Middle frontal gyrus (tissue), 1 donor: Measurements from ENCODE around the gene PRKCE.
A peak's percentile ranks its signal among the peaks of the same experiment; 100 is the strongest.

Source experiments
- DNase-seq: peaks from one replicate; pipeline ENCODE4 v3.0.0-alpha.2; 2015; ENCODE audit warnings: low spot score; ENCODE audit errors: extremely low spot score

The PRKCE gene

DNA sequence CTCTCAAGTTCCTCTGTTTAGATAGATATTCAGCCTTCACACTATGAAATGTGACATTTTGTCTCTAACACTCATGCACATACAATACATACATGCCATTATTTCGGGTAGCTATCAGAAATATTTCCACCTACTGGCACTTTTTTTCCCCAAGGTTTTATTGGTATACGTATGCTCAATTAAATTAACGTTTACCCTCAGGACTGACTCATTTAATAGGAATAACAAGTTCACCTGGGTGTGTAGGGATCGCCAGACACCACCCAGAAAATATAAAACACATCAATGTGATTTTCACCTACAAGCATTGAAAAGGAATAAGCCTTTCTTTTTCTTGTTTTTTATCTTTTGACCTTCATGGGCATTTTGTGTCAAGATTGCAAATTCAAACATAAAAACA lies 507.2 kb downstream of the PRKCE start:
- DNase-seq: no peak

DNA sequence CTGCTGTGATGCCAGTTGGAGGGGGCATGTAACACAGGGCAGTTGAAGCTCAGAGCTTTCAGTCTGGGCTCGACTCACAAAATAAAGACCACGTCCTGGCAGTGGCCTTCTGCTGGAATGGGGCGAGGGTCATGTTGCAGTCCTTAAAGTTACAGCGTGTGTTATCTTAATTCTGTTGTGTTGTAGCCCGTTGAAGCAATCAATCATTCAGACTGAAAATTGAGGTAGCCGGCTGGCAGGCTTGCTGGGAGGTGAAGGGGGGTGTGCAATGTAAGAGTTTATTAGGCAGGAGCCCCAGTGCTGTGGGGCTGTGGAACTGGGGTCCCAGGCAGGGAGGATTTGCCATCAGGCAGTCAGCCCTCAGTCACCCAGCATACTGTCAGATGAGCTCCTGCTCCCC lies 508.9 kb downstream of the PRKCE start:
- no peak for DNase-seq

DNA sequence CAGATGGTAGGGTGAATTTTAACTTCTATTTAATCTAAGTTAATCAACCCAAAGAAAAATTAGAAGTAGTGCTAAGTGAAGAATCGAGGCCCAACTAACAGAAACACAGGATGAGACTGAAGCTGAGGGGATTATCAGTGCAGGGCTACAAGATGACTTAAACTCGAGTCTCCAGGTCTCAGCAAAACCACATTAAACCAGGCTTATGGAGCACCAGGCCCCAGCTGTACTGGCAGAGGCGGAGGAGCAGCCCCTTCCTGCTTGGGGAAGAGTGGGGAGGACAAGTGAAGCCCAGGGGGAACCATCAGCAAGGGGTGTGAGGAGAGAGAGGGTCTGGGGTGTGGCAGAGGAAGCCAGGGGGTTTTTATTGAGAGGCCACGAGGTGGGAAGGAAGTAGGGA lies 509.8 kb downstream of the PRKCE start:
- DNase-seq: no peak

DNA sequence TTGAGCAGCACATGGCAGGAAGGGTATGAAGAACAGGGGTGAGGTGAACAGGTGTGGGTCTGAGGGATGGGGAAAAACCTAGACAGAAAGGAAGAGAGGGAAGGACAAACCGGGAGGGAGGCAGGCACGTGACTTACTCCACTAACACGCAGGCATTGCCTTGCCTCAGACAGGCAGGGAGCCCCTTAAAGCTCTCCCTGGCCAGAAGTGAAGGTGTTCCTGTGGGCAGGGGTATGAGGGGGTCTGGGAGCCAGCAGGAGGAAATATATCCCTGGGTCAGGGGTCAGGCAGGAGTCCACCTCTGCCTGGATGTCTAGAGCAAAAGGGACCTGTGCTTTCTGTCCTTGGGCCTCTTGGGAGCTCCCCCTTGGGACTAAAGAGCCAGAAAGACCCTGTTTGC lies 510.4 kb downstream of the PRKCE start:
- no peak for DNase-seq

DNA sequence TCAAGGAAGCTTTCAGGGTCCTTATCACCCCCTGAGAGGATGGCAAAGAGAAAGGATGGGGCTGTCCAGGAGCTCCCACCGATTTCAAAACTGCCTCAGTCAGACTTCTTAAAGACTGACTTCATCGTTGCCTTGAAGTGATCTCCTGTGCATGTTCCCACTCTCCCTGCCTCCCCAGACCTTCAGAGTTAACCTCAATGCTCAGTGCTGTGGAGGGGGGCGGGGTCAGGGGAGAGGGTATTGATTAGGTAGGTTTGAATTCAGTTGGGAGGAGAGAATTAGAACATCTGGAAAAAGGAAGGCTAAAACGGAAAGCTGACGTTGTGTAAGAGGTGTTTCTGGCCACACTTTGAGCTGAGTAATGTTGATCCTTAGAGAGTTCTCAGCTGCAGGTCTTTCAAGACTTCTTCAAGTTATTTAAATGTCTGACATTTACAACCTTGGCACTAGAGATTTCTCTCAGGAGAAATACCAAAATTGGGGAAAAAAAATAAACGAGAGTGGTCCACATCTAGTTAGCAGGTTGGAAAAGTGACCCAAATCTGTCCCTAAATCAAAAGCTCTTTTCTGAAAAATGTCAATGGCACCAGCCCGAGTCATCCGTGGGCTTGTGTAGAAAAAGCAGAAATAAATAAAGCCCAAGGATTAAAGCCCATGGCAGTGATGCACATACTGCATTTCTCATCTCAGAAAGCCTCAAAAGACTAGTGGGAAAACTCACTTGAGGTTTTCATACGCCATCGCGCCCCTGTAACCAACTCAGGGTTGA lies 511.0 kb downstream of the PRKCE start:
- no peak for DNase-seq

DNA sequence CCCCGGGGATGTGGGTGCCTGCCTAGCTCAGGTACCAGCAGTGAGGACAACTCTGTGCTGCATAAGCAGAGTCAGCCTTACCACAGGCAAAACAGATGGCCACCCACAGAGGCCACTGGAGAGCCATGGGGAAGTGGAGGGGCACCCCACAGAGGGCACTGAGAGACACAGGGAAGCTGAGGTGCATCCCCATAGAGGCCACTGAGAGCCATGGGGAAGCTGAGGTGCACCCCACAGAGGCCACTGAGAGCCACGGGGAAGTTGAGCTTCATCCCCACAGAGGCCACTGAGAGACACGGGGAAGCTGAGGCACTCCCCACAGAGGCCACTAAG lies 511.6 kb downstream of the PRKCE start:
- no peak for DNase-seq

DNA sequence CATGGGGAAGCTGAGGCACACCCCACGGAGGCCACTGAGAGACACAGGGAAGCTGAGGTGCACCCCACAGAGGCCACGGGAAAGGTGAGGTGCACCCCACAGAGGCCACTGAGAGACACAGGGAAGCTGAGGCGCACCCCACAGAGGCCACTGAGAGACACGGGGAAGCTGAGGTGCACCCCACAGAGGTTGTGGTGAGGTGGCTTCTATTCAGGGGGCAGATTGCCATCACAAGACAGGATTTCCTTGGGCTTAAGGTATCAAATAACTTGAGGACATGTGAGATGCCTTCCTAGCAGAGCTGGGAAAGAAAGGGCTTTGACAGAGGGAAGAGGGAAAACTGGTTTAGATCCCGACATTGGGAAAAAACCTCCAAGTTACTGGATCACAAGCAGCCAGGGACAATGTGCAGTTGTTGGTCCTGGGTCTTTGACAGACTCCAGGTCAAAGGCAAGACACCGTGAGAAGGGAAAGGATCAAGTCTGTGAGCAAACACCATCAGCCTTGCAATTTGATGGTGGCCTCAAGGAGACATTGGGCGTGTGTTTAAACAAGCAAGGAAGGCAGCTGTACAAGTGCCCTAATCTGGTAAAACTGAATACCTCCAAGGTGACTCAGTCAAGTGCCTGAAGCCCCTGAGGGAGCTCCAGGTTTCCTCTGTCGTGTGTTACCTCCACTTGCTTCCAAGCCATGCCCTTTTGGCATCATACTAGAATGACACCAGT lies 512.5 kb downstream of the PRKCE start:
- DNase-seq: no peak

DNA sequence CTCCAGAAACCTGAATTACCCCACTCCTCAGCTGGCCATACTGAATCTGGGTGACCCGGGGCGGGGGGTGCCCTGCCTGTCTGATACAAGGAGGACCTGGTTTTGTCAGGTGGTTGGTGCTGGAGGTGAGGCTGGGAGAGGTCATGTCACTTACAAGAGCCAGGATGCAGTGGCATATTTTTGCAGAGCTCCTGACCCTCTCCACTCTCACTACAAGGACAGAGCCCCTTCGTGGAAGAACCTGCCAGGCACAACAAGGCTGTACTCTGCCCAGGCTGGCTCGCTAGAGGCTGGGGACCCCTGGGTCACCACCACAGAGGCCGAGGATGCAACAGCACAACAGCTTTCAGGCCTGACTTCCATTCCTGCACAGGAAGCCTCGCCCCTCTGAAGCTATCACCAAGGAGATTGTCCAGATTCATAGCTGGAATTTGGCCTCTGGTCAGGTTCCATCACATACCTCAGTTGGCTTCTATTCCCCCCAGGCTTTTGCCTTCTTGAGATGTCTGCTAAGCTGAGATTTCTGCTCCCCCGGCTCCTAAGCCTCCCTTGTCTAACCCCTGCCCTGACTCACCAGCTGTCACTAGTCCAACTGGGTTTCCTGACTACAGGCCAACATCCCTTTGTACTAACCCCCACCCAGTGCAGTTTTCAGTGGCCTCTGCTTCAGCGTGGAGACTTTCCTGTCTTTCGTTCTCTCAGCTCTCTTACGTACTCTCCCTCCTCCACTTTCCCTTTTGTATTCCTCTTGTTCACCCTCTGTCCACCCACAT lies 513.2 kb downstream of the PRKCE start:
- no peak for DNase-seq

DNA sequence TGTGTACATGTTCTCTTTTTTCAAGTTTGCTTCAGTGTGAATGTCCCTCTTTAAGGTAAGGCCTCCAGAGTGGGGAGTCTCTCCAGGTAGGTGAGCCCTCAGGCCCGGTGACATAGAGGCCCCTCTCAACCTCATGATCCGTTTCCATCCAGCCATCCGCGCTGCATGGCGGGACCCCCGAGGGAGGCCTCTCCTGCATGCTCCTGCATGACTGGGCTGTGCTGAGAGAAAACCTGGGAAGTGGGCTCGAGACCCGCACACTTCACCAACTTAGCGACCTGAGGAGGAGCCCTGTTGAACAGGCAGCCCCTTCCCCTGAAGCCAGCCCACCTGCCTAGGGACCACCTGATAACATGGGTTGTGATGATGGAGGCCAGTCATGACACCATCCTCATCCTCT lies 514.4 kb downstream of the PRKCE start:
- no peak for DNase-seq

DNA sequence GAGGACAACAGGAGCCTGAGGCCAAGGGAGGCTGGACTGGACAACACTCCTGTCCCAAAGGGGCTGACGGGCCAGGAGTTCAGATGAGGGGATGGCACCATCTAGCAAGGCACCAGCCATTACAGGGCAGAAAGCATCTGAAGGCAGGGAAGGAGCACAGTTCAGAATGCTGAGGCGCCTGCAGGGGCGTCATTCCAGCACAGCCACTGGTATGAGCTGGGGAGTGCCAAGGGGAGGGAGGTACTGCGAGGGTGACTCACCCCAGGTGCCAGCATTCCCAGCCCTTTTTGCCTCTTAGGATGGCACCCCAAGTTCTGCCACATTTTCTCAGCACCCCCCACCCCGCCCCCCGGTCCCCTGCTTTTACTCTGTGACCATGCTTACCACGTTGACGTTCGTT lies 515.9 kb downstream of the PRKCE start:
- DNase-seq: no peak

DNA sequence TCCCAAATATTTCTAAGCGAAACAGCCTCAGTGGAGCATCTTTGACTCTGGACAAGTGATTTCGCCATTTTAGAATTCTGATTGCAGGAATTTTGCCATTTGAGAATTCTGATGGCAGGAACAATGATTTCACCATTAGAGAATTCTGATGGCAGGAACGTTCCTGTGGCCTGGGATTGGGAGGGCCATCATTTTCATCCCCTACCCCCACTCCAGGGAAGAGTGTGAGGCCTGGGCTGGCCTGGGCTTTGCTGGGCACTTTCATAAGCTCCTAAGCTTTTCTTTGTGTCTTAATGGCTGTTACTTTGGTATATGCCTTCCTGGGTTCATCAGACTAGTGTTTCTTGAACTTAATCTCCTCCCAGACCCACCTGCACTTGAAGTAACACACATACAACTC lies 516.4 kb downstream of the PRKCE start:
- no peak for DNase-seq

DNA sequence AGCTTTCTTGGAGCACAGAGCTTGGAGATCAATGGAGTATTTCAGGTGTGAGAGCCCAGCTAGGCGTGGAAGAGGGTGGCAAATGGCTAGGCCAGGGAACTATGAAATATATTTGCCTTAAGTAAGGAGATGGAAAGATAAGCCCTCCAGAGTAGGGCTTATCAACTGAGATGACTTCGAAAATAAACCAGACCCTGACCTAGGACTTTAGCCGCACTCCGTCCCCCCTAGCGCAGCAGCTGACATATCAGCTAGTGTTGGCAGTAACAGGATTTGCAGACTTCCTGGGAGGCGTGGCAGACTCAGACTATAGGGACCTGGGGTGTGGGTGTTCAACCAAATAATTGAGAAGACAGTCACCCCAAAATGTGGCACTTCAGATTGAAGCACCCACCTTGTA lies 518.0 kb downstream of the PRKCE start:
- DNase-seq: no peak

DNA sequence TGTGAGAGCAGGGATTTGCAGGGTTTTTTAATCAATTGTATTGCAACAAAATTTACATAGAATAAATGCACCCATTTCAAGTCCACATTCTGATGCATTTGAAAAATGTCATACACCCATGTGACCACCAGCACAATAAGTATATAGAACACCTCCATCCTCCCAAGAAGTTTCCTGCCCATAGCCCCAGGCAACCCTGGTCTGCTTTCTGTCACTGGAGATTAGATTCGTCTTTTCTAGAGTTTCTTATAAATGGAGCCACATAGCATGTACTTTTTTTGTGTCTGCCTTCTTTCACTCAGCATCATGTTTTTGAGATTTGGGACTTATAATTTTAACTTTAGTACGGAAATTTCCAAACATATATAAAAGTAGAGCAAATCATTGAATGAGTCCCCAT lies 518.6 kb downstream of the PRKCE start:
- no peak for DNase-seq

DNA sequence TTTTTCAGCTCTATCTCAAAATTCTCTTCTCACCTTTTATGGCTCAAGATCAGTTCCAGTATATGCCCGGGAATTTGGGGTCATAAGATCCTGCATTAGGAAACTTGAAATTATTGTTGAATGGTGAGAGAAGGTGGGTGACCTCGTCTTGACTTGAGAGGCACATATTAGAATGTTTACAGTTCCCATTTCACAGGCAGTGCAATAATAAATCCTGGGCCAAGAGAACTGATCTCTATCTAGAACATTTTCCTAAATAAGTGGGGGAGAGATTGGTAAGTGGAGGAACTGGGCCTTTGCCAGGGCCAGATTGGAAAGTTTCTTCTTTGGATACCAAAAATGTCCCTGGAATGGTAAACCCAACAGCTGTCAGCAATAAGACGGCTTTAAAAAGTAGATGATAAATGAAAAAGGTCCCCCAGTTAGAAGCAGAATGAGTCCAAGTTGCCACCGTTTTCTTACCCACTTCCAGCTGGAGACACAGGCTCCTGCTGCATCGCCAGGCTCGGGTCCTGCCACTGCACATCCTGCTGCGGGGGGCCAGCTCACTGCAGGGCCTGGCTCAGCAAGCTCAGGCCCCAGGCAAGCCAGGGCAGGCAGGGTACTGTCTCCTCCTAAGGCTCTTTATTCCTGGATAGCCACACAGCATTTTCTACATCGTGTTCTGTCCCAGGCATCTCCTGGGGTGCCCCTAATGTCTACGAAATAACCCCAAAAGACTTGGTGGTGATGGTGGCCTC lies 519.3 kb downstream of the PRKCE start:
- DNase-seq: no peak

DNA sequence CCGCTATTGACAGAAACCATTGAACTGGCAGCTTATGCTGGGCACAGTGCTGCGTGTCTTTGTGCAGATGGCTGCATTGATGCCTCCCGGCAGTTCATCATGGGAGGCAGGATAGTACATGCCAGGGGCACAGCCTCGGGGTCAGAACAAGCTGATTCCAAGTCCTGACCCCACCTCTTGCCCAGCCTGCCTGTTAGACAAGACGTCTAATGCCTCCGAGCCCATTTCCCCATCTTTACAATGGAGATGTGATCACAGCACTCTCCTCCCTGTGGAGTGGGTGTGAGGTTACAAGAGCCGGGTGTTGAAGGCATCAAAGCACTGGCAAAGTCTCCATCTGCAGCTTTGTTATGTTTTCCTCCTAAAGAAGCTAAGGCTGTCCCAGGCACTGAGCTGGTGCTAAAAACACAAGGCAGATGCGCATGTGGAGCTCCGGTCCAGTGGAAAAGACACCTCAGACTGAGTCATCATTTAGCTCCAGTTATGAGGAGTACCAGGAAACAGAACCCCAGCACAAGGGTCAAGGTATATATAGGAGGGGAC lies 520.0 kb downstream of the PRKCE start:
- DNase-seq: peak; percentile 59

DNA sequence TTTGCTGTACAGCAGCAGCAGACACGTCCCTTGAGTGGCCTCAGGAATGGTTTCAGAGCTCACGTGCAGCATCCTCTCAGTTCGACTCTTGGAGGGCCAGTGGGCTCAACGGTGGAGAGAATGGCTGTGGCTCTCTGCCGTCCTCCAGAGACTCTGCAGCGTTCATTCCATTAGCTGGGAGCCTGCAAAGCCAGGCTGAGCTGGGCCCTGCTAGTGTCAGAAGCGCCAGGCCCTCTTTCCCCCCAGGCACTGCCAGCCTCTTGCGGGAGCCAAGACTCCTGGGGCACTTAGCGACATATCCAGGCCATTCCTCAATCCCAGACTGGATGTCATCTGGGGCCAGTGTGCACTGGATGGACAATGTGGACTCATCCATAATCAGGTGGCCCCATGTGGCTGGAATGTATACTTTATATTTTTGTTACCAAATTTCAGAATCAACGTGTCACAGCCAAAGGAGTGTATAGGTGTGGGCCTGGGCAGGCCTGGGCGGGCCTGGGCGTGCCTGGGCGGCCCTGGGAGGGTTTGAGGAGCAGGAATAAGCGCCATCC lies 520.6 kb downstream of the PRKCE start:
- DNase-seq: no peak

DNA sequence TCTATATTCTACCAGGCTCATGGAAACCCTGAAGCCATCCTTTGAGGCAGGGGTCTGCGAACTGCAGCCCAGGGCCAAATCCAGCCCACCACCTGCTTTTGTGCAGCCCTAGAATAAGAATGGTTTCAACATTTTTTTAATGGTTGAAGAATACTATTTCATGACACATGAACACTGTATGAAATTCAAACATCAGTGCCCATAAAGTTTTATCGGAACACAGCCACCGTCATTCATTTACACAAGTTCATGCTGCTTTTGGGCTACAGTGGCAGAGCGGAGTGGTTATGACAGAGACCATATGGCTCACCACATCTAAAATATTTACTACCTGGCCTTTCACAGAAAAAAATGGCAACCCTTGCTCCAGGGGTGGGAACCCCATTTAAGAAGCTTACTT lies 521.6 kb downstream of the PRKCE start:
- no peak for DNase-seq

DNA sequence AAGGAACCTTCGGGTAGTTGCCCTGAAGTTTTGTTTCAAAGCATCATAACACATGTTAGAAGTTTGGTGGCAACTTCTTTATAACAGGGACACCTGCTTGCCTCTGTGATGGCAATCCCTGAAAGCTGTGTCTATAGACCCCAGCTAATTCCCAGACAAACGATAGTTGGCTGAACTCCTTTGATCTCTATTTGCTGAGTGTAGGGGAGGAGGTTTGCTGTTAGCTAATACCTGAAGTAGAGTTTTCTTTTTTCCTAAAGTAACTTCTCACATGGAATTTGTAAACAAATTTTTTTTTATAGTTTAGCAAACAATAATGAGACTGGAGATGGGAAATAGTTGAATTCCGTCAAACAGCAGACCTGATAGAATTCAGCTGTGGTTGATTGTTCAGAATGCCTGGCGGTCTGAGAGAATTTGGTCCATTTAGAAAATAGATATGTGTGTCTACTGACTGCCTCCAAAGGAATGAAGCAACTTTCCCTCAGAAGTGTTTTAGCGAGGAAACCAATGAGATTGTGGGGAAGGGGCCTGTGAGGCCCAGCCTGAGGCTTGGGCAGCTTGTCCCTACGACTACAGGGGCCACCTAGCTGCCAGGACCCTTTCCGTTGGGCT lies 522.3 kb downstream of the PRKCE start:
- no peak for DNase-seq

DNA sequence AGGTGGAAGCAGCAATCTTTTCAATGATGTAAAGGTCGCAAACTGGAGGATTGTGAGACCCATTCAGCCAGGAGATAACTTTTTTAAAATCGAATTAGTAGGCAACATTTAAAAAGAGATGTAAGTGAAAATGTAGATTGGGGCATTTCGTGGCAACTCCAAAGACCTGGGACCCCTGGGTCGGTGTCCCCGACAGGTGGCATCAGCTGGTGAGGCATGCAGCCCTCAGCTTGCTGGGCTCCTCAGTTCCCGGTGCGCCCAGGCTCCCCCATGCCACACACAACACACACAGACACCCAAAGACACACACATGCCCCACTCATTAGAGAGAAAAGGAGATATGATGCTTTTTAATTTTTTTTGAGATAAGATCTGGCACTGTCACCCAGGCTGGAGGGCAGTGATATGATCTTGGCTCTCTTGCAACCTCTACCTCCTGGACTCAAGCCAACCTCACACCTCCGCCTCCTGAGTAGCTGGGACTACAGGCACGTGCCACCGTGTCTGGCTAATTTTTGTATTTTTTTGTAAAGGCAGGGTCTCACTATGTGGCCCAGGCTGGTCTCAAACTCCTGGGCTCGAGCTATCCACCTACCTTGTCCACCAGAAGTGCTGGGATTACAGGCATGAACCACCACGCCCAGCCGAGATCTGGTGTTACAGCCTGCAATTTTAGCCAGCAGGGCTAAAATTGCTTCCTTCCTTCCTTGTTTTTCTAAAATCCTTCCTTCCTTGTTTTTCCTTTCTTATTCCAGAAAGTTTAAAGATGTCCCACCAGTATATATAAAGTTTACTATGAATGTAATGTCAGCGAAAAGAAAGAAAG lies 523.1 kb downstream of the PRKCE start:
- DNase-seq: no peak

DNA sequence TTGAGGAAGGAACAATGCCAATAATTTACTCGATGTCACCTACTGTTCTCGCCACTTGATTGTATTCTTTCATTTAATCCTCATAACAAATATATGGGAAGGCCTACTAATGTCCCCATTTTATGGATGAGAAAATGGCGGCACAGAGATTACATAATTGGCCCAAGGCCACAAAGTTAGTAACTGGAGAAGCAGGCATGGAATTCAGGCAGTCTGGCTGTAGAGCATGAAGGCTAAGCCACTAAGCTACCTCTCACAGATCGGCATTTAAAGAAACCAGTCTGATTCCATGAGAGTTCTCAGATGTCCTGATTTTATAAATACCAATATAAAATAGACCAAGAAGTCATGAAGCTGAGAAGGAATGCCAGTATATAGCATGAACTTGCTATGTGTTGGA lies 523.9 kb downstream of the PRKCE start:
- no peak for DNase-seq
